ENCODE results near the gene TMBIM4. TPM values are rescaled to one million over a fixed set of nuclear protein-coding genes. Genes with fewer than 3 reads are reported as not detected.
"Not testable (repeated sequence)": the region's sequence is repeated elsewhere in the genome, so short reads cannot be mapped to it uniquely, and the experiment has no call there.

The TMBIM4 gene
- total RNA-seq, 1 experiment from 2014 or later, result 60.3 TPM

DNA sequence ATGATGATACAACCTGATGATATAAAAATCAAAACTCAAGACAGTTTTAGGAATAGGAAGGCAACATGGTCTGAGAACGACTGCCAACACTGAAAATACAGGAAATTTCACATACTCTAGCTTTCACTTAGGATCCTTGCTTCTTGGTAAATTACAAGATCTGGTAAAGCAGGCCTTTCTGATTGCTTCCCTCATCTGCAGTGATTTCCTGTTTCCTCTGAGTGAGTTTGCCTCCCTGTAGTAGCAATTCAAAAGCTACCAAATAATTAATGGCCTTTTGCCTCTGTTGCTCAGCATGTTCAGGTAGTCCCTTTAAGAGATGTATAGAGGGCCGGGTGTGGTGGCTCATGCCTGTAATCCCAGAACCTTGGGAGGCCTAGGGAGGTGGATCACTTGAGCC, 17.2 kb upstream of the TMBIM4 start:
- H3K9me3 ChIP-seq, result no peaks in the 10 kb centered on the region
- no peak overlapping the region for H3K4me3 ChIP-seq (ENCODE audit: low read depth, low read length)
- H3K27ac Mint-ChIP-seq (ENCODE audit: unreplicated experiment), result no peak overlapping the region
- no peaks in the 10 kb centered on the region for H3K27me3 ChIP-seq (replicated peaks; ENCODE audit: control insufficient read depth, insufficient read depth, low read length)
- TF ChIP-seq, protein P1, sequence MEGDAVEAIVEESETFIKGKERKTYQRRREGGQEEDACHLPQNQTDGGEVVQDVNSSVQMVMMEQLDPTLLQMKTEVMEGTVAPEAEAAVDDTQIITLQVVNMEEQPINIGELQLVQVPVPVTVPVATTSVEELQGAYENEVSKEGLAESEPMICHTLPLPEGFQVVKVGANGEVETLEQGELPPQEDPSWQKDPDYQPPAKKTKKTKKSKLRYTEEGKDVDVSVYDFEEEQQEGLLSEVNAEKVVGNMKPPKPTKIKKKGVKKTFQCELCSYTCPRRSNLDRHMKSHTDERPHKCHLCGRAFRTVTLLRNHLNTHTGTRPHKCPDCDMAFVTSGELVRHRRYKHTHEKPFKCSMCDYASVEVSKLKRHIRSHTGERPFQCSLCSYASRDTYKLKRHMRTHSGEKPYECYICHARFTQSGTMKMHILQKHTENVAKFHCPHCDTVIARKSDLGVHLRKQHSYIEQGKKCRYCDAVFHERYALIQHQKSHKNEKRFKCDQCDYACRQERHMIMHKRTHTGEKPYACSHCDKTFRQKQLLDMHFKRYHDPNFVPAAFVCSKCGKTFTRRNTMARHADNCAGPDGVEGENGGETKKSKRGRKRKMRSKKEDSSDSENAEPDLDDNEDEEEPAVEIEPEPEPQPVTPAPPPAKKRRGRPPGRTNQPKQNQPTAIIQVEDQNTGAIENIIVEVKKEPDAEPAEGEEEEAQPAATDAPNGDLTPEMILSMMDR (IDR thresholded peaks at IDR 0.05; ENCODE audit: insufficient read depth in 1 of 2, low read depth in 1 of 2, low read length in 1 of 2, severe bottlenecking in 1 of 2, unreplicated experiment in 1 of 2), result no peak
- no peak overlapping the region for H3K4me3 Mint-ChIP-seq (ENCODE audit: unreplicated experiment)
- H3K9me3 Mint-ChIP-seq (ENCODE audit: unreplicated experiment), result peaks cover 12% of the 10 kb centered on the region
- no peaks in the 10 kb centered on the region for H3K4me1 ChIP-seq
- H3K4me1 Mint-ChIP-seq (ENCODE audit: low read depth, unreplicated experiment), result no peaks in the 10 kb centered on the region
- intact Hi-C loops (cut with micrococcal nuclease; ENCODE audit: unreplicated experiment), result no loop called here
- ChIA-PET POLR2A (no interaction called here), CTCF (interaction anchor here (0.6 kb wide), 1 partner anchor 11 kb away, joined by 3 read pairs; no protein-coding TSS in a partner anchor)
- no peaks in the 10 kb centered on the region for H3K36me3 ChIP-seq (ENCODE audit: control insufficient read depth, insufficient read depth, low read length)
- DNase-seq, result no peak
- no peaks in the 10 kb centered on the region for H3K36me3 Mint-ChIP-seq (ENCODE audit: insufficient read depth, unreplicated experiment)
- no TSS peak for BruUV-seq (replicated peaks)
- peaks cover 5% of the 10 kb centered on the region for H3K27me3 Mint-ChIP-seq (ENCODE audit: insufficient read depth, unreplicated experiment)

DNA sequence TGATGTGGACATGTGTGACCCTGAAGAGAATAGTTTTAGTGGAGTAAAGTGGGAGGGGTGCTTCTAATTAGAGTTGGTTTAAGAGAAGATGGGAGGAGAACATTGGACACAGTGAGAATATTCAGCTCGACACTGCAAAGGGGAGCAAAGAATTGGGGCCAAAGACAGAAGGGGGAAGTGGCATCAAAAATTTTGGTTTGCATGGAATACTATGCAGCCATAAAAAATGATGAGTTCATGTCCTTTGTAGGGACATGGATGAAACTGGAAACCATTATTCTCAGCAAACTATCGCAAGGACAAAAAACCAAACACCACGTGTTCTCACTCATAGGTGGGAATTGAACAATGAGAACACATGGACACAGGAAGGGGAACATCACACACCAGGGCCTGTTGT, 15.0 kb upstream of the TMBIM4 start:
- H3K27ac Mint-ChIP-seq (ENCODE audit: unreplicated experiment); BruUV-seq (replicated peaks); H3K36me3 ChIP-seq (ENCODE audit: control insufficient read depth, insufficient read depth, low read length); H3K4me1 Mint-ChIP-seq (ENCODE audit: low read depth, unreplicated experiment); intact Hi-C loops (cut with micrococcal nuclease; ENCODE audit: unreplicated experiment); H3K4me3 ChIP-seq (ENCODE audit: low read depth, low read length); H3K27me3 ChIP-seq (replicated peaks; ENCODE audit: control insufficient read depth, insufficient read depth, low read length); CTCF ChIA-PET; H3K9me3 ChIP-seq; H3K27me3 Mint-ChIP-seq (ENCODE audit: insufficient read depth, unreplicated experiment); DNase-seq; H3K36me3 Mint-ChIP-seq (ENCODE audit: insufficient read depth, unreplicated experiment); POLR2A ChIA-PET; H3K4me3 Mint-ChIP-seq (ENCODE audit: unreplicated experiment); H3K4me1 ChIP-seq: not testable (repeated sequence)
- H3K9me3 Mint-ChIP-seq (ENCODE audit: unreplicated experiment), result peaks cover 12% of the 10 kb centered on the region

DNA sequence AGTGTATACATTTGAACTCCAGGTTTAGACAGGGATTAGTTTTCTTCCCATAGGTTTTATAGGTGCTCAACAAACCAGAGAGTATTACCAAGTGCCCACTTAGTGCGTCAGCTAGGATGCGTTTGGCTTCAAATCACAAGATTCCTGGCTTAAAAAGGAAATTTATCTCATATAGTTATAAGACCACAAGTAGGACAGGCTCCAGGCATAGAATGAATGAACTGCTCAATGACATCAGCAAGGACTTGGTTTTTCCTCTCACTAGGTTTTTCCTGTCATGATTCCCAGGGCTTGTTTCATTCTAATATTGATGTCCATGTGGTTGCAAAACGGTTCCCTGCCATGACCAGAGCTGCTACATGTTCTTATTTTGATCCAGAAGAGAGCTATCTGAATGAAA, 13.2 kb upstream of the TMBIM4 start:
- H3K27ac Mint-ChIP-seq (ENCODE audit: unreplicated experiment), result no peak overlapping the region
- CTCF ChIA-PET, result interaction anchor here (0.8 kb wide), 1 partner anchor 1975 kb away, joined by 3 read pairs; no protein-coding TSS in a partner anchor
- H3K4me3 Mint-ChIP-seq (ENCODE audit: unreplicated experiment), result no peak overlapping the region
- intact Hi-C loops (cut with micrococcal nuclease; ENCODE audit: unreplicated experiment), result no loop called here
- no peak for DNase-seq
- Histone ChIP-seq H3K4me1 (no peaks in the 10 kb centered on the region), H3K36me3 (ENCODE audit: control insufficient read depth, insufficient read depth, low read length) (no peaks in the 10 kb centered on the region), H3K9me3 (no peaks in the 10 kb centered on the region), H3K4me3 (ENCODE audit: low read depth, low read length) (no peak overlapping the region), H3K27me3 (replicated peaks; ENCODE audit: control insufficient read depth, insufficient read depth, low read length) (no peaks in the 10 kb centered on the region; the same call in 1 of the 2 replicates)
- TF ChIP-seq, protein P1 (IDR thresholded peaks at IDR 0.05; ENCODE audit: insufficient read depth in 1 of 2, low read depth in 1 of 2, low read length in 1 of 2, severe bottlenecking in 1 of 2, unreplicated experiment in 1 of 2), result no peak
- no peaks in the 10 kb centered on the region for H3K36me3 Mint-ChIP-seq (ENCODE audit: insufficient read depth, unreplicated experiment)
- no TSS peak for BruUV-seq (replicated peaks)
- peaks cover 8% of the 10 kb centered on the region for H3K27me3 Mint-ChIP-seq (ENCODE audit: insufficient read depth, unreplicated experiment)
- H3K4me1 Mint-ChIP-seq (ENCODE audit: low read depth, unreplicated experiment), result no peaks in the 10 kb centered on the region
- peaks cover 12% of the 10 kb centered on the region for H3K9me3 Mint-ChIP-seq (ENCODE audit: unreplicated experiment)
- POLR2A ChIA-PET, result no interaction called here

Measured in Caco-2 (cell line).